HUES48 (cell line): ENCODE data around the gene ARHGAP22.

Experiments used
- H3K27ac ChIP-seq: one replicate; pipeline ENCODE4 v1.7.0; 2013; ENCODE audit warnings: low read depth, low read length, inconsistent platforms
- H3K27me3 ChIP-seq: 2 replicates; pipeline ENCODE4 v1.6.1; 2013; ENCODE audit warnings: mild to moderate bottlenecking, low read length; ENCODE audit not compliant: control insufficient read depth, insufficient read depth
- H3K36me3 ChIP-seq: 2 replicates; pipeline ENCODE4 v1.6.1; 2013; ENCODE audit warnings: low read length; ENCODE audit not compliant: control insufficient read depth, insufficient read depth
- H3K4me1 ChIP-seq: 2 replicates; pipeline ENCODE4 v1.6.1; 2013; ENCODE audit warnings: mild to moderate bottlenecking, low read length; ENCODE audit not compliant: control insufficient read depth, insufficient read depth
- H3K4me3 ChIP-seq: 2 replicates; pipeline ENCODE4 v1.5.1; 2013; ENCODE audit warnings: mild to moderate bottlenecking, low read depth, low read length
- H3K9ac ChIP-seq: 2 replicates; pipeline ENCODE4 v1.6.1; 2013; ENCODE audit warnings: mild to moderate bottlenecking, low read depth, low read length, moderate library complexity
- H3K9me3 ChIP-seq: 2 replicates; pipeline ENCODE4 v1.6.1; 2013; ENCODE audit warnings: low read length; ENCODE audit not compliant: control insufficient read depth, insufficient read depth

Gene ARHGAP22

GRCh38 chr10:48612236-48612943 is 7.5 kb upstream of the ARHGAP22 start:
- H3K27ac ChIP-seq: no peak overlapping the region
- H3K27me3 ChIP-seq: no peaks in the 10 kb centered on the region
- H3K9ac ChIP-seq: no peak overlapping the region
- H3K4me3 ChIP-seq: no peak overlapping the region
- H3K4me1 ChIP-seq: peaks cover 5% of the 10 kb centered on the region; the same call in 1 of the 2 replicates
- H3K36me3 ChIP-seq: no peaks in the 10 kb centered on the region
- no peaks in the 10 kb centered on the region for H3K9me3 ChIP-seq

DNA sequence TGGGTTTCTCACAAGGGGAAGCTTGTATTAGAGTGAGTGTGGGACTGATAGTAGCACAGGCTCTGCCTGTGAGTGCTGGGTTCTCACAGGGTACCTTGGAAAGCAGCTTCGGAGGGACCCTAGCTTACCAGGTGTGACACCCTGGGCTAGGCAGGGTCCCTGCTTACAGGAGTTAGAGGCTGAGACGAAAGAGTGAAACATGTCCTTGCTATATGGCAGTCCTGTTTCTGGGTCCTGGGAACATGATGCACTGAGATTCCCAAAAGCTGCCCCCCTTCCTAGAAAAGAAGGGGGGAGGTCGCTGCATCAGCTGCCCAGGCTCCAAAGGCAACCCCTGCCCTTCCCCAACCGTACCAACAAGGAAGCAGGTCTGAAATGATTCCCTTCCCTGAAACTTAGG is 6.3 kb upstream of the ARHGAP22 start:
- H3K36me3 ChIP-seq: no peaks in the 10 kb centered on the region
- peaks cover 5% of the 10 kb centered on the region; the same call in 1 of the 2 replicates for H3K4me1 ChIP-seq
- no peaks in the 10 kb centered on the region for H3K9me3 ChIP-seq
- no peak overlapping the region for H3K27ac ChIP-seq
- no peak overlapping the region for H3K9ac ChIP-seq
- peaks cover 7% of the 10 kb centered on the region for H3K27me3 ChIP-seq
- H3K4me3 ChIP-seq: no peak overlapping the region

- Histone ChIP-seq H3K36me3 (no peaks in the 10 kb centered on the region), H3K27me3 (peaks cover 12% of the 10 kb centered on the region), H3K9me3 (no peaks in the 10 kb centered on the region), H3K4me1 (peaks cover 5% of the 10 kb centered on the region; the same call in 1 of the 2 replicates), H3K4me3 (no peak overlapping the region), H3K9ac (no peak overlapping the region), H3K27ac (no peak overlapping the region)
Observed at GRCh38 chr10:48610585-48611093, 5.8 kb upstream of the ARHGAP22 start.

DNA sequence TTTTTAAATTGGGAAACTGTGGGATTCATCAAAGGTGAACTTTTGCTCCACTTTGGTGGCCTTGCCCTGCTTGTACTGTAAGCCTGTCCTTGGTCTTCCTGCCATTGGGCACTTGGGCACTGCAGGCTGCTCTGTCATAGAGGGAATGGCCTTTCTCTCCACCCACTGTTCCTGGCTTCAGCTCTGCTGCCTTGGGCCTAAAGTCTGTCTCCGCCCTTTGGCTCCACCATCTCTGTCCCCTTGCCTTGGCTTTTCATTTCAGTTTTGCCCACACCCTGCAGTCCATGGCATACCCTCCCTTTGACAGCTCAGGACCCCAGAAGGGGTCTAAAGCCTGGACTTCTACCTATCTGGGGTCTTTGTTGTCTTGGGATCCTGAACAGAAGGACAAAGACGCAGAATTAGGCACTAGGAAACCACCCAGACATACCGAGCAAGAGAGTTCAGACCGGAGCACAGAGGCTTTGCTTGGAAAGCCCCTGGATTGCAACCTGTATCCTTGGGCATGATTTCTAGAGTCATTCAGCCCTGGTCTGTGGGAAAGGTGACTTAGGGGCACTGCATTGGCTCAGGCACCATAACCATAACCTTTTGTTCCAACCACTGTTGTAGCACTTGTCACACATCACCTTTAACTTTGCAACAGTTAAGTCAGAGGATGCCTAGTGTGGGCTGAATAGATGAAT is 5.2 kb upstream of the ARHGAP22 start:
- H3K27ac ChIP-seq: no peak overlapping the region

GRCh38 chr10:48609441-48609840 is 4.6 kb upstream of the ARHGAP22 start:
- Histone ChIP-seq H3K4me1 (peaks cover 10% of the 10 kb centered on the region; the same call in 1 of the 2 replicates), H3K4me3 (no peak overlapping the region), H3K9me3 (no peaks in the 10 kb centered on the region), H3K9ac (no peak overlapping the region), H3K36me3 (no peaks in the 10 kb centered on the region), H3K27ac (no peak overlapping the region), H3K27me3 (peaks cover 22% of the 10 kb centered on the region)

More for the DNA sequence above, 5.2 kb upstream of the ARHGAP22 start:
- H3K4me3 ChIP-seq: no peak overlapping the region
- peaks cover 17% of the 10 kb centered on the region for H3K27me3 ChIP-seq
- H3K9ac ChIP-seq: no peak overlapping the region
- H3K9me3 ChIP-seq: no peaks in the 10 kb centered on the region
- H3K36me3 ChIP-seq: no peaks in the 10 kb centered on the region
- peaks cover 5% of the 10 kb centered on the region; the same call in 1 of the 2 replicates for H3K4me1 ChIP-seq

GRCh38 chr10:48608976-48609375 is 4.1 kb upstream of the ARHGAP22 start:
- Histone ChIP-seq H3K4me1 (peaks cover 14% of the 10 kb centered on the region; the same call in 1 of the 2 replicates), H3K27me3 (peaks cover 27% of the 10 kb centered on the region)

GRCh38 chr10:48608279-48608681 is 3.4 kb upstream of the ARHGAP22 start:
- Histone ChIP-seq H3K36me3 (no peaks in the 10 kb centered on the region), H3K4me1 (peaks cover 17% of the 10 kb centered on the region; the same call in 1 of the 2 replicates), H3K27ac (no peak overlapping the region), H3K27me3 (peaks cover 29% of the 10 kb centered on the region), H3K4me3 (no peak overlapping the region), H3K9me3 (no peaks in the 10 kb centered on the region), H3K9ac (no peak overlapping the region)

More at GRCh38 chr10:48608976-48609375, 4.1 kb upstream of the ARHGAP22 start:
- no peak overlapping the region for H3K9ac ChIP-seq
- no peaks in the 10 kb centered on the region for H3K36me3 ChIP-seq
- H3K9me3 ChIP-seq: no peaks in the 10 kb centered on the region
- no peak overlapping the region for H3K4me3 ChIP-seq
- no peak overlapping the region for H3K27ac ChIP-seq

DNA sequence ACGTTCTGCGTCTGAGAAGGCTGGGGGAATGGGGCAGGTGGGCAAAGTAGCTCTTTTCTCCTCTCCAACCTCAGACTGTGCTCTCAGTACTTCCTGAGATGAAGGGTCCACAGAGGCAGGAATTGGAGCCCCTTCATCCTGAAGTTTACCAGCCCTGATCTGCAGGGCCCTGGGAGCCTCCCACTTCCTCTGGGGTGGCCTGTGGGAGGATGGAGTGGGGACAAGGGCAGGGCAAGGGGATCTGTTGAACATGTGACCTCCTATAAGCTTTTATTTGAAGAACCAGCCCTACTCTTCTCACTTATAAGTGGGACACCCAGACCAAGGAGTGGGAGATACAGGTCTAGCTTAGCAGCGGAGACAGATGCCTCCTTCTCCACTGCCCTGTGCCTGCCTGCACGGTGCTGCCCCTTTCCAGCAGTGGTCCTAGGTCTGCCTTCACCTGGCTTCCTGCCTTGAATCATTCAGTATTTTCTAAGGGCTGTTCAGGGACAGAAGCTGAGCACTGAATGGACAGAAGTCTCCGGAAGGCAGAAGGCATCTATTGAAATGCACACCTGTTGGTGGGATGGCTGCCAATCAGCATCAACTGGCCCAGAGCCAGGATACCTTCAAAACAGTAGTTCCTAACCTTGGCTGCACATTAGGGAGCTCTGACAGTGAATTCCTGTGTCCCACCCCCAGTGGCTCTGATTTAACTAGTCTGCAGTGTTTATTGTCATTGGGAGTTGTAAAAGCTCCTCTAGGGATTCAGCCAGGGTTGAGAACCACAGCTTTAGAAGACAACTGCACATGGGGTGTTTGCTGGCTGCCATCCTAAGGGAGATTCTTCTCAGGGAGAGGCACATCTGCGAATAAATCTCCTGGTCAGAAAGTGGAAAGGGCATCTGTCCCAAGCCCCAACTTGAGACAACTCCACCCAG is 2.7 kb upstream of the ARHGAP22 start:
- Histone ChIP-seq H3K27me3 (peaks cover 29% of the 10 kb centered on the region), H3K9ac (no peak overlapping the region), H3K4me1 (peaks cover 17% of the 10 kb centered on the region; the same call in 1 of the 2 replicates), H3K36me3 (no peaks in the 10 kb centered on the region), H3K9me3 (no peaks in the 10 kb centered on the region), H3K27ac (no peak overlapping the region), H3K4me3 (no peak overlapping the region)

GRCh38 chr10:48606530-48607355 is 1.9 kb upstream of the ARHGAP22 start:
- H3K9me3 ChIP-seq: no peaks in the 10 kb centered on the region
- H3K27me3 ChIP-seq: peaks cover 29% of the 10 kb centered on the region
- H3K4me3 ChIP-seq: no peak overlapping the region
- peaks cover 17% of the 10 kb centered on the region; the same call in 1 of the 2 replicates for H3K4me1 ChIP-seq
- H3K36me3 ChIP-seq: no peaks in the 10 kb centered on the region
- H3K9ac ChIP-seq: no peak overlapping the region
- H3K27ac ChIP-seq: no peak overlapping the region
